ENCODE measurements around the gene SDS. TPM values are rescaled to one million over a fixed set of nuclear protein-coding genes. Genes with fewer than 3 reads are reported as not detected.

The SDS gene
- total and polyA plus RNA-seq, 2 of the 8 experiments (the other 6 are each of a cell fraction or from before 2014, with no cell fraction given) = 0.21 TPM; not detected in 1

GRCh38 chr12:113387631-113388030 lies 16.1 kb downstream of the SDS start (continued):
- TF ChIP-seq CHD7 (IDR thresholded peaks at IDR 0.05; ENCODE audit: insufficient replicate concordance, low read length) (no peak), HDAC2 (IDR thresholded peaks at IDR 0.05; ENCODE audit: borderline replicate concordance in 1 of 2, low read depth in 2 of 2, low read length in 2 of 2) (no peak), ATF3 (IDR thresholded peaks at IDR 0.05; ENCODE audit: insufficient read depth, low read depth, low read length) (no peak), SP4 (IDR thresholded peaks at IDR 0.05; ENCODE audit: low read length) (no peak), YY1 (IDR thresholded peaks at IDR 0.05; ENCODE audit: low read depth, low read length) (no peak)
